Thoracic aorta (tissue), 2 donors: ENCODE measurements around the gene PIGC. TPM values are rescaled to one million over a fixed set of nuclear protein-coding genes. Genes with fewer than 3 reads are reported as not detected.
A peak's percentile ranks its signal among the peaks of the same experiment; 100 is the strongest.

ENCODE experiments used
- ATAC-seq: fragments of 150-250 bp; one replicate; pipeline ENCODE4 v1.8.0; 2017; ENCODE audit warnings: low read depth; ENCODE audit not compliant: insufficient number of reproducible peaks, low FRiP score
- DNase-seq: peaks from one replicate; pipeline ENCODE4 v3.0.0-alpha.2; 2020; ENCODE audit warnings: low spot score
- H3K27ac ChIP-seq, 2 donors: fragments of 200-600 bp; sonication (generic); 1 replicate in 1 of 2; 2 replicates in 1 of 2; pipeline ENCODE4 v1.5.1; 2016; ENCODE audit warnings: mild to moderate bottlenecking in 2 of 2, moderate library complexity in 2 of 2
- H3K27me3 ChIP-seq: fragments of 200-600 bp; sonication (generic); replicated peaks from 2 replicates; pipeline ENCODE4 v1.6.0; 2016; ENCODE audit warnings: mild to moderate bottlenecking; ENCODE audit not compliant: insufficient read depth
- H3K36me3 ChIP-seq: fragments of 200-600 bp; sonication (generic); one replicate; pipeline ENCODE4 v1.5.1; 2016
- H3K4me1 ChIP-seq, 2 donors: fragments of 200-600 bp; sonication (generic); 1 replicate in 1 of 2; 2 replicates in 1 of 2; pipeline versions ENCODE4 v1.5.1 to v1.6.0; 2016; ENCODE audit warnings: low read depth in 2 of 2, mild to moderate bottlenecking in 1 of 2; ENCODE audit not compliant: control insufficient read depth in 1 of 2
- H3K4me3 ChIP-seq: fragments of 200-600 bp; sonication (generic); 2 replicates; pipeline ENCODE4 v1.5.1; 2016; ENCODE audit warnings: mild to moderate bottlenecking
- H3K9me3 ChIP-seq: fragments of 200-600 bp; sonication (generic); 2 replicates; pipeline ENCODE4 v1.5.1; 2016
- total RNA-seq, 2 donors: library from RNA; depleted of rRNA; stranded (reverse); fragments of >200 nt; gene quantifications; one replicate each; pipeline versions ENCODE4 v1.1.0 to v1.2.3, GENCODE V29; 2016
- TF ChIP-seq, protein P1 (sequence below): fragments of 200-600 bp; sonication (generic); IDR thresholded peaks from one replicate; pipeline ENCODE4 v1.5.1; 2019; ENCODE audit warnings: antibody characterized with exemption

PIGC gene
- total RNA-seq, 2 donors from 2014 or later = 14.3 to 20.2 TPM

DNA sequence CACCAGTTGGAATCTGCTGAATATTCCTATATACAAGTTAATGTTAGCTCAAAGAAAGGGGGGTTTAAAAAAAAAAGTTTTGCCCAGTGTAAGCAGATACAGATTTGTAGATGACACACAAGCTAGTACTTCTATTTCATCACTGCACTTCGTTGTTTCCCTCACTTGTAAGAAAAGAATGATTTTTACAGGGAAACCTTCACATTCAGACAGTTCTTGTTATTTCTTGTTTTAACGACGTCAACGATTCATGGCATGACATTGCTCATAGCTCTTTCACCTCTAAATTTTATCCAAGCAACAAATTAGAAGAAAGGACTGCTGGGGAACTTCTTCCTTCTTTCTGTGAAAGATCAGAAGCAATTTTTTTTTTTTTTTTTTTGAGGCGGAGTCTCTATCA, 49.1 kb downstream of the PIGC start:
- H3K4me1 ChIP-seq = peaks cover 30 to 77% of the 10 kb centered on the region in 2 donors
- no peaks in the 10 kb centered on the region for H3K27me3 ChIP-seq
- no peak overlapping the region for H3K4me3 ChIP-seq
- DNase-seq (no peak), ATAC-seq (no peak)
- H3K27ac ChIP-seq = peak overlapping the region in 1 of 2 donors; percentile 69
- TF ChIP-seq, protein P1, sequence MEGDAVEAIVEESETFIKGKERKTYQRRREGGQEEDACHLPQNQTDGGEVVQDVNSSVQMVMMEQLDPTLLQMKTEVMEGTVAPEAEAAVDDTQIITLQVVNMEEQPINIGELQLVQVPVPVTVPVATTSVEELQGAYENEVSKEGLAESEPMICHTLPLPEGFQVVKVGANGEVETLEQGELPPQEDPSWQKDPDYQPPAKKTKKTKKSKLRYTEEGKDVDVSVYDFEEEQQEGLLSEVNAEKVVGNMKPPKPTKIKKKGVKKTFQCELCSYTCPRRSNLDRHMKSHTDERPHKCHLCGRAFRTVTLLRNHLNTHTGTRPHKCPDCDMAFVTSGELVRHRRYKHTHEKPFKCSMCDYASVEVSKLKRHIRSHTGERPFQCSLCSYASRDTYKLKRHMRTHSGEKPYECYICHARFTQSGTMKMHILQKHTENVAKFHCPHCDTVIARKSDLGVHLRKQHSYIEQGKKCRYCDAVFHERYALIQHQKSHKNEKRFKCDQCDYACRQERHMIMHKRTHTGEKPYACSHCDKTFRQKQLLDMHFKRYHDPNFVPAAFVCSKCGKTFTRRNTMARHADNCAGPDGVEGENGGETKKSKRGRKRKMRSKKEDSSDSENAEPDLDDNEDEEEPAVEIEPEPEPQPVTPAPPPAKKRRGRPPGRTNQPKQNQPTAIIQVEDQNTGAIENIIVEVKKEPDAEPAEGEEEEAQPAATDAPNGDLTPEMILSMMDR = no peak
- H3K9me3 ChIP-seq = no peaks in the 10 kb centered on the region
- no peaks in the 10 kb centered on the region for H3K36me3 ChIP-seq

DNA sequence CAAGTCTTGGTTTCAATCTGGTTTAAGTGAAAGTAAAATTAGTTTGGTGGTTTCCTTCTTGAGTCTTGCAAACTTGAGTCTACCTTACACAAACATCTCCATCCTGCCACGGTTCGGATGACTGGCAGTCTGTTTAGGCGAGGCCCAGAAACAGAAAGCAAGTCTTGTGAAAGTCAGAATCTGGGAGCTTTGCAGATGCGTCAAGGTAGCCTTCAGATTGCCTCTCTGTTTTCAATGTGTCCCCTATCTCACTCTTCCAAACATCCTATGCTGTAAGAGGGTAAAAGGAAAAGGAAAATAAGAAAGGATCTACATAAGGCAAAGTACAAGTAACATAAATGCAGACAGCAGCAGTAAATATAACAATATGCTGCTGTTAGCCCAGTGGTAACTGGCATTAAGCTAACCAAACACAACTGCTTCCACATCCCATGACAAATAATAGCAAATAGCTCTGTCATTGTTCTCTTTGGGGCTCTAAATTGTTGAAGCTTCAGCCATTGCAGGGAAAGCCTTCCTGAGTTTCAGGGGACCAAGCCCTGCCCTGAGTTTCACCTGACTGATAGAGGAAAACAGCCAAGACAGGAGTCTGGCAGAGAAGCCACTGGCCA, 49.6 kb downstream of the PIGC start:
- no peak for ATAC-seq
- TF ChIP-seq, protein P1 = no peak

DNA sequence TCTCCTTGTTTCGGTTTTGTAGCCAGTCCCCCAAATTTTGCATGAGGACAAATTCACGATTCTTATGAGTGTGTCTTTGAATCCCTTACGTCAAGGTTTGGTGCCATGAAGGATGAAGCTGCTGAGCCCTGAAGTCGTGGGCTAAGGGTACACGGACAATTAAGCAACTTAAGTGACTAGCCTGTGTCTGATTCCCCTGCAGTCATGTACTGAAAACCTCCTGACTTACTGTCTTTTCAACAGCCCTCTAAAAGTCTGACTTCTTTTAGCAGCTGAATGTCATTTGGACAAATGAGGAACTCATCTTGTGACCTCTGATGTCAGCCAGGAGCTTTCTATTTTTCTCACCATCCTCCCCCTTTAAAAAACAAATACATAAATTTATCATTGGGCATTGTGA, 50.5 kb downstream of the PIGC start:
- TF ChIP-seq, protein P1 = no peak

More for the DNA sequence above, 49.6 kb downstream of the PIGC start:
- no peaks in the 10 kb centered on the region for H3K27me3 ChIP-seq
- no peaks in the 10 kb centered on the region for H3K36me3 ChIP-seq
- peaks cover 28 to 76% of the 10 kb centered on the region in 2 donors for H3K4me1 ChIP-seq
- peak overlapping the region; percentile 46 to 69 for H3K27ac ChIP-seq
- DNase-seq = no peak
- peak overlapping the region; percentile 57 for H3K4me3 ChIP-seq
- H3K9me3 ChIP-seq = no peaks in the 10 kb centered on the region

DNA sequence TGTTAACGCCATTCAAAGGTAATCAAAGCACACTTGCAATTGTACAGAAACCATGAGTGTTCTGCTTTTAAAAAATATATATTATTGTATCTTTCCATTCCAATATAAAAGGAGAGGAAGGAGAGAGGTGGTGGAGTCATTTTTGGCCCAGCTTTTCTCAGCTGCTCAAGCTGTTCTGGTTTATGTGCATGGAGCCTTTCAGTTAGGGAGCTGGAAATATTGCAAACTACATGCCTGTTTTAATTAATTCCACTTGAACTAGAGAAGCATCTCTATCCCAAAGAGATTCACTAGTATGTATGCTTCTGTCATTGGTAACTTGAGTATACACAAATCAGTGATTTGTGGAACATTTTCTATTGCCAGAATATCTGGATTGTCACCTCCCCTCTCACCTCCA, 51.9 kb downstream of the PIGC start:
- ATAC-seq (no peak), DNase-seq (no peak)
- TF ChIP-seq, protein P1 = no peak
- Histone ChIP-seq H3K27ac (peak overlapping the region; percentile 58 to 71), H3K27me3 (no peaks in the 10 kb centered on the region), H3K4me3 (no peak overlapping the region), H3K4me1 (peaks cover 20 to 54% of the 10 kb centered on the region in 2 donors), H3K9me3 (no peaks in the 10 kb centered on the region), H3K36me3 (no peaks in the 10 kb centered on the region)

More for the DNA sequence above, 50.5 kb downstream of the PIGC start:
- no peaks in the 10 kb centered on the region for H3K27me3 ChIP-seq
- ATAC-seq (no peak), DNase-seq (no peak)
- H3K4me1 ChIP-seq = peaks cover 28 to 67% of the 10 kb centered on the region in 2 donors
- H3K27ac ChIP-seq = peak overlapping the region; percentile 4 to 69
- H3K36me3 ChIP-seq = no peaks in the 10 kb centered on the region
- H3K9me3 ChIP-seq = no peaks in the 10 kb centered on the region
- no peak overlapping the region for H3K4me3 ChIP-seq

Other genes starting within 250 kb of the PIGC start
- not detected for gene C1orf105, start 23.4 kb downstream of the PIGC start, total RNA-seq
- gene SUCO, start 89.1 kb upstream of the PIGC start, total RNA-seq = 10 to 100 TPM; 19.5 to 43.5 TPM
- not detected for gene FASLG, start 215.0 kb upstream of the PIGC start, total RNA-seq